ENCODE results near the gene TMPRSS9. TPM values are rescaled to one million over a fixed set of nuclear protein-coding genes. Genes with fewer than 3 reads are reported as not detected.

TMPRSS9 gene
- total and polyA plus RNA-seq, 2 of the 13 experiments (the other 11 are each of a cell fraction or from before 2014, with no cell fraction given), result 2.5 to 5.2 TPM

- TF ChIP-seq MAZ (IDR thresholded peaks at IDR 0.05; ENCODE audit: borderline replicate concordance, low read depth, low read length) (no peak), MAZ (CRISPR knock-in tag; IDR thresholded peaks at IDR 0.05; ENCODE audit: low read depth) (no peak), ZNF629 (CRISPR knock-in tag; conservative IDR thresholded peaks at IDR 0.05) (peak; percentile 100), ADNP (CRISPR knock-in tag; IDR thresholded peaks at IDR 0.05) (peak; percentile 97), FLYWCH1 (CRISPR knock-in tag; IDR thresholded peaks at IDR 0.05) (no peak), NFYB (CRISPR knock-in tag; IDR thresholded peaks at IDR 0.05) (no peak), ZBTB7A (CRISPR knock-in tag; IDR thresholded peaks at IDR 0.05) (peak; percentile 27; the same call in 1 of the 2 replicates), SNAPC2 (CRISPR knock-in tag; IDR thresholded peaks at IDR 0.05) (no peak), ZNF589 (CRISPR knock-in tag; conservative IDR thresholded peaks at IDR 0.05) (peak; percentile 46), GABPA (IDR thresholded peaks at IDR 0.05; ENCODE audit: low read depth, low read length) (no peak), GABPA (CRISPR knock-in tag; IDR thresholded peaks at IDR 0.05; ENCODE audit: low read depth) (no peak), KDM5B (CRISPR knock-in tag; IDR thresholded peaks at IDR 0.05; ENCODE audit: borderline replicate concordance) (peak; percentile 15; the same call in 1 of the 2 replicates), ZNF546 (CRISPR knock-in tag; conservative IDR thresholded peaks at IDR 0.05) (no peak), ZNF17 (CRISPR knock-in tag; IDR thresholded peaks at IDR 0.05) (no peak), ZBTB42 (CRISPR knock-in tag; IDR thresholded peaks at IDR 0.05) (no peak), ZNF101 (CRISPR knock-in tag; IDR thresholded peaks at IDR 0.05; ENCODE audit: borderline replicate concordance, low read depth) (no peak), HNRNPLL (IDR thresholded peaks at IDR 0.05; ENCODE audit: low read depth, low read length, poor library complexity, severe bottlenecking) (no peak), YEATS4 (CRISPR knock-in tag; IDR thresholded peaks at IDR 0.05; ENCODE audit: borderline replicate concordance) (peak; percentile 35; the same call in 1 of the 2 replicates), SCMH1 (CRISPR knock-in tag; IDR thresholded peaks at IDR 0.05; ENCODE audit: borderline replicate concordance) (no peak), ZNF44 (CRISPR knock-in tag; IDR thresholded peaks at IDR 0.05) (no peak), NFKB2 (CRISPR knock-in tag; IDR thresholded peaks at IDR 0.05; ENCODE audit: borderline replicate concordance) (0 out of 2 replicates have a peak, but pooled peaks have one; percentile 22)
- TF ChIP-seq, protein P1, sequence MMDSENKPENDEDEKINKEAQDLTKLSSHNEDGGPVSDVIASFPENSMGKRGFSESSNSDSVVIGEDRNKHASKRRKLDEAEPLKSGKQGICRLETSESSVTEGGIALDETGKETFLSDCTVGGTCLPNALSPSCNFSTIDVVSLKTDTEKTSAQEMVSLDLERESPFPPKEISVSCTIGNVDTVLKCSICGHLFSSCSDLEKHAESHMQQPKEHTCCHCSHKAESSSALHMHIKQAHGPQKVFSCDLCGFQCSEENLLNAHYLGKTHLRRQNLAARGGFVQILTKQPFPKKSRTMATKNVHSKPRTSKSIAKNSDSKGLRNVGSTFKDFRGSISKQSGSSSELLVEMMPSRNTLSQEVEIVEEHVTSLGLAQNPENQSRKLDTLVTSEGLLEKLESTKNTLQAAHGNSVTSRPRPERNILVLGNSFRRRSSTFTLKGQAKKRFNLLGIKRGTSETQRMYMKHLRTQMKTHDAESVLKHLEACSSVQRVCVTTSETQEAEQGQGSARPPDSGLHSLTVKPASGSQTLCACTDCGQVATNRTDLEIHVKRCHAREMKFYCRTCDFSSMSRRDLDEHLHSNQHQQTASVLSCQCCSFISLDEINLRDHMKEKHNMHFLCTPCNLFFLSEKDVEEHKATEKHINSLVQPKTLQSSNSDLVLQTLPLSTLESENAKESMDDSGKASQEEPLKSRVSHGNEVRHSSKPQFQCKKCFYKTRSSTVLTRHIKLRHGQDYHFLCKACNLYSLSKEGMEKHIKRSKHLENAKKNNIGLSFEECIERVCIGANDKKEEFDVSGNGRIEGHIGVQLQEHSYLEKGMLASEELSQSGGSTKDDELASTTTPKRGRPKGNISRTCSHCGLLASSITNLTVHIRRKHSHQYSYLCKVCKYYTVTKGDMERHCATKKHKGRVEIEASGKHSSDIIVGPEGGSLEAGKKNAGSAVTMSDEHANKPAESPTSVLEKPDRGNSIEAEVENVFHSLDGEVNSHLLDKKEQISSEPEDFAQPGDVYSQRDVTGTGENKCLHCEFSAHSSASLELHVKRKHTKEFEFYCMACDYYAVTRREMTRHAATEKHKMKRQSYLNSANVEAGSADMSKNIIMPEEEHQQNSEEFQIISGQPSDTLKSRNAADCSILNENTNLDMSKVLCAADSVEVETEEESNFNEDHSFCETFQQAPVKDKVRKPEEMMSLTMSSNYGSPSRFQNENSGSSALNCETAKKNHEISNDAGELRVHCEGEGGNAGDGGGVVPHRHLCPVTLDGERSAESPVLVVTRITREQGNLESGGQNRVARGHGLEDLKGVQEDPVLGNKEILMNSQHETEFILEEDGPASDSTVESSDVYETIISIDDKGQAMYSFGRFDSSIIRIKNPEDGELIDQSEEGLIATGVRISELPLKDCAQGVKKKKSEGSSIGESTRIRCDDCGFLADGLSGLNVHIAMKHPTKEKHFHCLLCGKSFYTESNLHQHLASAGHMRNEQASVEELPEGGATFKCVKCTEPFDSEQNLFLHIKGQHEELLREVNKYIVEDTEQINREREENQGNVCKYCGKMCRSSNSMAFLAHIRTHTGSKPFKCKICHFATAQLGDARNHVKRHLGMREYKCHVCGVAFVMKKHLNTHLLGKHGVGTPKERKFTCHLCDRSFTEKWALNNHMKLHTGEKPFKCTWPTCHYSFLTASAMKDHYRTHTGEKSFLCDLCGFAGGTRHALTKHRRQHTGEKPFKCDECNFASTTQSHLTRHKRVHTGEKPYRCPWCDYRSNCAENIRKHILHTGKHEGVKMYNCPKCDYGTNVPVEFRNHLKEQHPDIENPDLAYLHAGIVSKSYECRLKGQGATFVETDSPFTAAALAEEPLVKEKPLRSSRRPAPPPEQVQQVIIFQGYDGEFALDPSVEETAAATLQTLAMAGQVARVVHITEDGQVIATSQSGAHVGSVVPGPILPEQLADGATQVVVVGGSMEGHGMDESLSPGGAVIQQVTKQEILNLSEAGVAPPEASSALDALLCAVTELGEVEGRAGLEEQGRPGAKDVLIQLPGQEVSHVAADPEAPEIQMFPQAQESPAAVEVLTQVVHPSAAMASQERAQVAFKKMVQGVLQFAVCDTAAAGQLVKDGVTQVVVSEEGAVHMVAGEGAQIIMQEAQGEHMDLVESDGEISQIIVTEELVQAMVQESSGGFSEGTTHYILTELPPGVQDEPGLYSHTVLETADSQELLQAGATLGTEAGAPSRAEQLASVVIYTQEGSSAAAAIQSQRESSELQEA (CRISPR knock-in tag; IDR thresholded peaks at IDR 0.05; ENCODE audit: not compliant biosample characterization), result no peak
These were observed 115.1 kb downstream of the TMPRSS9 start (continued) for GRCh38 chr19:2475018-2475701.
